ENCODE results near the gene C11orf68. TPM values are rescaled to one million over a fixed set of nuclear protein-coding genes. Genes with fewer than 3 reads are reported as not detected.

The C11orf68 gene
- total RNA-seq, 1 experiment from 2014 or later, result 20.1 TPM

DNA sequence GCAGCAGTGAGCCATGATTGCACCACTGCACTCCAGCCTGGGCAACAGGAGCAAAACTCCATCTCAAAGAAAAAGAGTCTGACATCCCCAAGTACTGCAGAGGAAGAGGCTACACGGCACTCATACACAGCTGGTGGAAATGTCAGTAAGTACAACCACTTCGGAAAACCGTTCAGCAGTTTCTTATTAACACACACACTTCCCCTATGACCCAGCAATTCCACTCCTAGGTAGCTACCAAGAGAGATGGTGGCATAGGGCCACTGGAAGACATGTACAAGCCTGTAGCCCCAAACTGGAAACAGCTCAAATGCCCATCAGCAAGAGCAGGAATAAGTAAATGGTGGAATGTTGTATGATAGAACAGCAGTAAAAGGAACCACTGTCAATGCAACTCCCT lies 3.7 kb upstream of the C11orf68 start:
- Histone ChIP-seq H3K36me3 (ENCODE audit: control insufficient read depth, insufficient read depth, low read length) (no peaks in the 10 kb centered on the region; the same call in 1 of the 2 replicates), H3K4me1 (peaks cover 12% of the 10 kb centered on the region; the same call in 1 of the 2 replicates), H3K27me3 (replicated peaks; ENCODE audit: control insufficient read depth, insufficient read depth, low read length) (no peaks in the 10 kb centered on the region), H3K9me3 (no peaks in the 10 kb centered on the region), H3K4me3 (ENCODE audit: low read depth, low read length) (no peak overlapping the region)
- intact Hi-C loops (cut with micrococcal nuclease; ENCODE audit: unreplicated experiment), result no loop called here
- peaks cover 25% of the 10 kb centered on the region for H3K36me3 Mint-ChIP-seq (ENCODE audit: insufficient read depth, unreplicated experiment)
- CTCF ChIA-PET, result interaction anchor here (1.1 kb wide), 1 partner anchor 34 kb away, joined by 3 read pairs; the partner anchor contains the start of gene FIBP
- BruUV-seq (replicated peaks), result no TSS peak
- no peaks in the 10 kb centered on the region for H3K4me1 Mint-ChIP-seq (ENCODE audit: low read depth, unreplicated experiment)
- H3K9me3 Mint-ChIP-seq (ENCODE audit: unreplicated experiment), result no peaks in the 10 kb centered on the region
- TF ChIP-seq, protein P1, sequence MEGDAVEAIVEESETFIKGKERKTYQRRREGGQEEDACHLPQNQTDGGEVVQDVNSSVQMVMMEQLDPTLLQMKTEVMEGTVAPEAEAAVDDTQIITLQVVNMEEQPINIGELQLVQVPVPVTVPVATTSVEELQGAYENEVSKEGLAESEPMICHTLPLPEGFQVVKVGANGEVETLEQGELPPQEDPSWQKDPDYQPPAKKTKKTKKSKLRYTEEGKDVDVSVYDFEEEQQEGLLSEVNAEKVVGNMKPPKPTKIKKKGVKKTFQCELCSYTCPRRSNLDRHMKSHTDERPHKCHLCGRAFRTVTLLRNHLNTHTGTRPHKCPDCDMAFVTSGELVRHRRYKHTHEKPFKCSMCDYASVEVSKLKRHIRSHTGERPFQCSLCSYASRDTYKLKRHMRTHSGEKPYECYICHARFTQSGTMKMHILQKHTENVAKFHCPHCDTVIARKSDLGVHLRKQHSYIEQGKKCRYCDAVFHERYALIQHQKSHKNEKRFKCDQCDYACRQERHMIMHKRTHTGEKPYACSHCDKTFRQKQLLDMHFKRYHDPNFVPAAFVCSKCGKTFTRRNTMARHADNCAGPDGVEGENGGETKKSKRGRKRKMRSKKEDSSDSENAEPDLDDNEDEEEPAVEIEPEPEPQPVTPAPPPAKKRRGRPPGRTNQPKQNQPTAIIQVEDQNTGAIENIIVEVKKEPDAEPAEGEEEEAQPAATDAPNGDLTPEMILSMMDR (IDR thresholded peaks at IDR 0.05; ENCODE audit: insufficient read depth in 1 of 2, low read depth in 1 of 2, low read length in 1 of 2, severe bottlenecking in 1 of 2, unreplicated experiment in 1 of 2), result no peak
- POLR2A ChIA-PET, result no interaction called here
- no peak for DNase-seq
- H3K27me3 Mint-ChIP-seq (ENCODE audit: insufficient read depth, unreplicated experiment), result no peaks in the 10 kb centered on the region
- no peak overlapping the region for H3K27ac Mint-ChIP-seq (ENCODE audit: unreplicated experiment)
- H3K4me3 Mint-ChIP-seq (ENCODE audit: unreplicated experiment), result no peak overlapping the region

DNA sequence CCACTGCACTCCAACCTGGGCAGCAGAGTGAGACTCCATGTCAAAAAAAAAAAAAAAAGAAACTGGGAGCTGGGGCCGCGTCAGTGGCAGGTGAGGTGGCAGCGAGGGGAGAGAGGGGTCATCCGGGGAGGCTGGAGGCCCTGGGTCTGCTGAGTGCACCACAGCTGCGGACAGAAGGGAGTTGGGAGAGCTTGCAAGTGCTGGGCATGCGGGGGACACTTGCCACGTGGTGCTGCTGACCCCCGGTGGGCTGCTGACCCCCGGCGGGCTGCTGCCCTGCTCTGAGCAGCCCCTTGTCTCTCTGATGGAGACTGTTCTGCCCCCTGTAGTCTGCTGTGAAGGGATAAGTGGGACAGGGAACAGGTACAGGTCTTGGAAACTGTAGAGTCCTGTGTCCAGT lies 3.0 kb upstream of the C11orf68 start:
- Histone ChIP-seq H3K4me1 (peaks cover 15% of the 10 kb centered on the region), H3K9me3 (no peaks in the 10 kb centered on the region), H3K27me3 (replicated peaks; ENCODE audit: control insufficient read depth, insufficient read depth, low read length) (no peaks in the 10 kb centered on the region), H3K4me3 (ENCODE audit: low read depth, low read length) (no peak overlapping the region), H3K36me3 (ENCODE audit: control insufficient read depth, insufficient read depth, low read length) (no peaks in the 10 kb centered on the region; the same call in 1 of the 2 replicates)
- CTCF ChIA-PET, result interaction anchor here (0.7 kb wide), 1 partner anchor 496 kb away, joined by 5 read pairs; no protein-coding TSS in a partner anchor
- H3K36me3 Mint-ChIP-seq (ENCODE audit: insufficient read depth, unreplicated experiment), result peaks cover 20% of the 10 kb centered on the region
- no peaks in the 10 kb centered on the region for H3K4me1 Mint-ChIP-seq (ENCODE audit: low read depth, unreplicated experiment)
- H3K27me3 Mint-ChIP-seq (ENCODE audit: insufficient read depth, unreplicated experiment), result no peaks in the 10 kb centered on the region
- BruUV-seq (replicated peaks), result no TSS peak
- POLR2A ChIA-PET, result no interaction called here
- intact Hi-C loops (cut with micrococcal nuclease; ENCODE audit: unreplicated experiment), result no loop called here
- H3K27ac Mint-ChIP-seq (ENCODE audit: unreplicated experiment), result no peak overlapping the region
- no peak overlapping the region for H3K4me3 Mint-ChIP-seq (ENCODE audit: unreplicated experiment)
- TF ChIP-seq, protein P1 (IDR thresholded peaks at IDR 0.05; ENCODE audit: insufficient read depth in 1 of 2, low read depth in 1 of 2, low read length in 1 of 2, severe bottlenecking in 1 of 2, unreplicated experiment in 1 of 2), result no peak
- no peaks in the 10 kb centered on the region for H3K9me3 Mint-ChIP-seq (ENCODE audit: unreplicated experiment)
- DNase-seq, result no peak

DNA sequence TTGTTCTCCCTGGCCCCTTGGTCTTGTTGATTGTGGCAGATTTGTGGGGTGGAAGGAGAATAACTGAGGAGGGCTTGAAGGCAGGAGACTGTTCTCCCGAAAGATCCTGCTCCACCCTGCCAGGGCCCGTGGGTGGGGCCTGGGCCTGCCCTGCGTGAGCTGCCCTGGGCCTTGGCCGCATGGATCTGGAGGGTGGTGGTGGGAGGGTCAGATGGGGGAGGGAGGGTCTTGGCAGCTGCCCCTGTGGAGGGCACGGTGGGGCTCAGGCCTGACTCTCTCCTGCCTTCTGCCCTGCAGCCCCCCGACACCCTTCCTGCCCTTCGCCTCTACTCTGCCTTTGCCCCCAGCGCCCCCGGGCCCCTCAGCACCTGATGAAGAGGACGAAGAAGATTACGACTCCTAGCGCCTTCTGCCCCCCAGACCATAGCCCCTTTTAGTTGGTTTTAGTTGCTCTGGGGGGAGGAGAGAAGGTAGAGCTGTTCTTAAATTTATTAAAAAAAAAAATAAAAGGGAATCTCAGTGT lies 2.2 kb upstream of the C11orf68 start:
- DNase-seq, result no peak
- no TSS peak for BruUV-seq (replicated peaks)
- H3K27me3 Mint-ChIP-seq (ENCODE audit: insufficient read depth, unreplicated experiment), result no peaks in the 10 kb centered on the region
- intact Hi-C loops (cut with micrococcal nuclease; ENCODE audit: unreplicated experiment), result no loop called here
- H3K4me3 Mint-ChIP-seq (ENCODE audit: unreplicated experiment), result peak overlapping the region; percentile 90
- Histone ChIP-seq H3K9me3 (no peaks in the 10 kb centered on the region), H3K4me1 (peaks cover 15% of the 10 kb centered on the region), H3K27me3 (replicated peaks; ENCODE audit: control insufficient read depth, insufficient read depth, low read length) (no peaks in the 10 kb centered on the region), H3K4me3 (ENCODE audit: low read depth, low read length) (no peak overlapping the region), H3K36me3 (ENCODE audit: control insufficient read depth, insufficient read depth, low read length) (no peaks in the 10 kb centered on the region; the same call in 1 of the 2 replicates)
- H3K36me3 Mint-ChIP-seq (ENCODE audit: insufficient read depth, unreplicated experiment), result peaks cover 19% of the 10 kb centered on the region
- TF ChIP-seq, protein P1 (IDR thresholded peaks at IDR 0.05; ENCODE audit: insufficient read depth in 1 of 2, low read depth in 1 of 2, low read length in 1 of 2, severe bottlenecking in 1 of 2, unreplicated experiment in 1 of 2), result no peak
- no peaks in the 10 kb centered on the region for H3K4me1 Mint-ChIP-seq (ENCODE audit: low read depth, unreplicated experiment)
- POLR2A ChIA-PET, result no interaction called here
- no peaks in the 10 kb centered on the region for H3K9me3 Mint-ChIP-seq (ENCODE audit: unreplicated experiment)
- CTCF ChIA-PET, result interaction anchor here (0.7 kb wide), 2 partner anchors 89 to 497 kb away, joined by 4 to 5 read pairs; no protein-coding TSS in a partner anchor
- H3K27ac Mint-ChIP-seq (ENCODE audit: unreplicated experiment), result no peak overlapping the region
